ENCODE measurements around the gene RCSD1.

The RCSD1 gene

GRCh38 chr1:167588361-167588760, 41.7 kb upstream of the RCSD1 start:
- in situ Hi-C loops (cut with MboI; ENCODE audit: low pct_unique_long_range_greater_than_20kb, low sequenced_read_pairs, unreplicated experiment) = no loop called here
- TF ChIP-seq, protein P1, sequence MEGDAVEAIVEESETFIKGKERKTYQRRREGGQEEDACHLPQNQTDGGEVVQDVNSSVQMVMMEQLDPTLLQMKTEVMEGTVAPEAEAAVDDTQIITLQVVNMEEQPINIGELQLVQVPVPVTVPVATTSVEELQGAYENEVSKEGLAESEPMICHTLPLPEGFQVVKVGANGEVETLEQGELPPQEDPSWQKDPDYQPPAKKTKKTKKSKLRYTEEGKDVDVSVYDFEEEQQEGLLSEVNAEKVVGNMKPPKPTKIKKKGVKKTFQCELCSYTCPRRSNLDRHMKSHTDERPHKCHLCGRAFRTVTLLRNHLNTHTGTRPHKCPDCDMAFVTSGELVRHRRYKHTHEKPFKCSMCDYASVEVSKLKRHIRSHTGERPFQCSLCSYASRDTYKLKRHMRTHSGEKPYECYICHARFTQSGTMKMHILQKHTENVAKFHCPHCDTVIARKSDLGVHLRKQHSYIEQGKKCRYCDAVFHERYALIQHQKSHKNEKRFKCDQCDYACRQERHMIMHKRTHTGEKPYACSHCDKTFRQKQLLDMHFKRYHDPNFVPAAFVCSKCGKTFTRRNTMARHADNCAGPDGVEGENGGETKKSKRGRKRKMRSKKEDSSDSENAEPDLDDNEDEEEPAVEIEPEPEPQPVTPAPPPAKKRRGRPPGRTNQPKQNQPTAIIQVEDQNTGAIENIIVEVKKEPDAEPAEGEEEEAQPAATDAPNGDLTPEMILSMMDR (IDR thresholded peaks at IDR 0.05; ENCODE audit: extremely low read depth, insufficient read depth, missing control alignments) = no peak
- DNase-seq (ENCODE audit: low spot score) = no peak

DNA sequence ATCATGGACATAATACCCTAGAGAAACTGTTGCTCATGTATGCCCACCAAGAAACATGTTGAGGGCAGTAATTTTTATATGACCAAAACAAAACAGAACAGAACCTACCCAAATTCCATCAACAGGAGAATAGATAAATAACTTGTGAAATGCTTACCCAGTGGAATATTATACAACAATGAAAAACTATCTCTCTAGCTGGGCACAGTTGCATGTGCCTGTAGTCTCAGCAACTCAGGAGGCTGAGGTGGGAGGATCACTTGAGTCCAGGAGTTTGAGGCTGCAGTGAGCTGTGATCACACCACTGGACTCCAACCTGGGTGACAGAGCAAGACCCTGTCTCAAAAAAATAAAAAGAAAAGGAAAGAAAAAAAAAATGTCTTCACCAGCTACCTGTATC, 37.6 kb upstream of the RCSD1 start:
- in situ Hi-C loops (cut with MboI; ENCODE audit: low pct_unique_long_range_greater_than_20kb, low sequenced_read_pairs, unreplicated experiment) = no loop called here
- TF ChIP-seq, protein P1 (IDR thresholded peaks at IDR 0.05; ENCODE audit: extremely low read depth, insufficient read depth, missing control alignments) = no peak

DNA sequence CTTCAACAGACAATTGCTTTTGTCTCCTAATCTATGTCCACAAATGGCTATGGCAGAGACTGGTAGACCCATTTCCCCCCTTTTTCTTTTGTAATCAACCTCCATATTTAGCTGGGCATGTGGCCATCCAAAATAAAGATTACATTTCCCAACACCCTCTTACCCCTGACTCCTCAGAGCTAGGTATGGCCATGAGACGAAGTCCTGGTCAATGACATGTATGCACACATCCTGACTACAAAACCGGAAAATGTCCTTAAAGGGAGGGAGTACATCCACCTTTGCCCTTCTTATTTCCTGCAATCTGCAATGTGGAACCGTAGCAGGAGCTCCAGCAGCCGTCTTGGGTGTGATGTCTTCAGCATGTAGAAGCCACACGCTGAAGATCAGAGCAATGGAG, 36.2 kb upstream of the RCSD1 start:
- no peak for DNase-seq (ENCODE audit: low spot score)
- TF ChIP-seq, protein P1 (IDR thresholded peaks at IDR 0.05; ENCODE audit: extremely low read depth, insufficient read depth, missing control alignments) = no peak
- in situ Hi-C loops (cut with MboI; ENCODE audit: low pct_unique_long_range_greater_than_20kb, low sequenced_read_pairs, unreplicated experiment) = no loop called here

More for the DNA sequence above, 37.6 kb upstream of the RCSD1 start:
- no peak for DNase-seq (ENCODE audit: low spot score)

DNA sequence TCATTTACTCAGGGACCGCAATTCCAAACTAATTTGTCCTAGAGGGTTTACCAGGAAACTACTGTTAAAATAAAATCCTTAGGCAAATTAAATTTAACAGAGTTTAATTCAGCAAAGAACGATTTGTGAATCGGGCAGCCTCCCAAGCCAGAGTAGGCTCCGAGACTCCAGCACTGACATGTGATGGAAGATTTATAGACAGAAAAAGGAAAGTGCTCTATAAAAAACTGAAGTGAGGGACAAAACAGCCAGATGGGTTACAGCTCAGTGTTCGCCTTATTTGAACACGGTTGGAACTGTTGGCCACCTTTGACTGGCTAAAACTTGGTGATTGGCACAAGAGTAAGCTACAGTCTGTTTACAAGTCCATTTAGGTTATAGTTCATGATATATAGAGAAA, 35.2 kb upstream of the RCSD1 start:
- in situ Hi-C loops (cut with MboI; ENCODE audit: low pct_unique_long_range_greater_than_20kb, low sequenced_read_pairs, unreplicated experiment) = no loop called here
- TF ChIP-seq, protein P1 (IDR thresholded peaks at IDR 0.05; ENCODE audit: extremely low read depth, insufficient read depth, missing control alignments) = no peak
- DNase-seq (ENCODE audit: low spot score) = no peak

GRCh38 chr1:167599957-167600581, 30.0 kb upstream of the RCSD1 start:
- TF ChIP-seq, protein P1 (IDR thresholded peaks at IDR 0.05; ENCODE audit: extremely low read depth, insufficient read depth, missing control alignments) = peak; percentile 72
- DNase-seq (ENCODE audit: low spot score) = peak; percentile 62
- in situ Hi-C loops (cut with MboI; ENCODE audit: low pct_unique_long_range_greater_than_20kb, low sequenced_read_pairs, unreplicated experiment) = loop anchor here (10.0 kb wide), 1 partner anchor 85 kb away; no protein-coding TSS in a partner anchor

DNA sequence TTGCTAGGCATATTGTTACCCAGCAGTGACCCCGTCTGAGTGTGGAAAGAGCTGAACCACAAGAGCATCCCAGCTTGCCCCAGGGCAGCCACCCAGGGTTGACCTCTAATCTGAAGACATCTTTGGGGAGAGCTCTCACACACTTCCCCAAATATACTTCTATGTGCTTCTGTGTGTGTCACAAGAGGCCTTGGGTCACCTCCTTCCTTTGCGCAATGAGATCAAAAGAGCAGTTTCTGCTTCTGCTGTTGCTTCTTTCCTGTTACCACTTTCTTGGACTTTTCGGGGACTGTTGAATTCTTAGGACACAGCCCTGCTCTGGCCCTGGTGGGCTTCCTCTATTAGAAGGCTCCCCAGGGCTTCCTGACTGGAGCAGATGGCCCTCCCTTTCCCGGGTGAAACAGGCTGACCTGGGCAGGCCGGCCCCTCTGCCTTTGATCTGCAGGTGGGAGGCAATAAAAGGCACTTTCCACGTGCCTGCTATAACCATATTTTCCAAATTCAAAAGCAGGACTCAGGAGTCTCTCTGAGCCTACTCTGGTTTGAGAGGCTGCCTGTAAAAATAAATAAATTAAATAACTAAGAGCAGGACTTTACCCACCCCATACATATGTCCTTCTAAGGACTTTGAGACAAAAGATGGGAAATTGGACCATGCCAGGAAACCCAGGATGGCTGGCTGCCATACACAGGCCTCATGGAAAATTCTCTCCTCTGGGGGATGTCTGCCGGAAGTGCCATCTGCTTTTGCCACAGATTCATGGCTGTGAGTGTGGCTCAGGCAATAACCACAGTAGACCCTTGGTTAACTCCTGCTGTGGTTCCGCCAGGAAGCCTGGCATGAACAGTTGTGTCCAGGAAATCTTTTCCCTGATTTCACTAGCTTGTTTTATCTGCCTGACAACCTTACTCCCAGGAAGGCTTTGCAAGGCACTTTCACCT, 28.3 kb upstream of the RCSD1 start:
- DNase-seq (ENCODE audit: low spot score) = peak; percentile 33
- TF ChIP-seq, protein P1 (IDR thresholded peaks at IDR 0.05; ENCODE audit: extremely low read depth, insufficient read depth, missing control alignments) = no peak
- in situ Hi-C loops (cut with MboI; ENCODE audit: low pct_unique_long_range_greater_than_20kb, low sequenced_read_pairs, unreplicated experiment) = loop anchor here (10.0 kb wide), 1 partner anchor 83 kb away; no protein-coding TSS in a partner anchor

Data from GM13977 (cell line).